Hepatocyte (in vitro differentiated cells): ENCODE measurements around the gene SEC23A. TPM values are rescaled to one million over a fixed set of nuclear protein-coding genes. Genes with fewer than 3 reads are reported as not detected.
A peak's percentile ranks its signal among the peaks of the same experiment; 100 is the strongest.
"Not testable (repeated sequence)": the region's sequence is repeated elsewhere in the genome, so short reads cannot be mapped to it uniquely, and the experiment has no call there.

Source experiments
- DNase-seq: peaks from one replicate; pipeline ENCODE4 v3.0.0-alpha.2; 2016; ENCODE audit warnings: low spot score
- H2AFZ ChIP-seq: fragments of 200-600 bp; sonication (generic); 2 replicates; pipeline ENCODE4 v1.6.0; 2016; ENCODE audit warnings: antibody characterized with exemption, mild to moderate bottlenecking
- H3K27ac ChIP-seq: fragments of 200-600 bp; sonication (generic); 2 replicates; pipeline ENCODE4 v1.5.1; 2016; ENCODE audit warnings: mild to moderate bottlenecking
- H3K27me3 ChIP-seq: fragments of 200-600 bp; sonication (generic); 2 replicates; pipeline ENCODE4 v1.6.1; 2016
- H3K36me3 ChIP-seq: fragments of 200-600 bp; sonication (generic); replicated peaks from 2 replicates; pipeline ENCODE4 v1.5.1; 2016; ENCODE audit warnings: low read depth; ENCODE audit not compliant: insufficient read depth
- H3K4me1 ChIP-seq: fragments of 200-600 bp; sonication (generic); 2 replicates; pipeline ENCODE4 v1.5.1; 2016; ENCODE audit warnings: mild to moderate bottlenecking, moderate library complexity; ENCODE audit not compliant: insufficient read depth
- H3K4me2 ChIP-seq: fragments of 200-600 bp; sonication (generic); 2 replicates; pipeline ENCODE4 v1.6.0; 2016
- H3K4me3 ChIP-seq: fragments of 200-600 bp; sonication (generic); 2 replicates; pipeline ENCODE4 v1.5.1; 2016; ENCODE audit warnings: mild to moderate bottlenecking
- H3K79me2 ChIP-seq: fragments of 200-600 bp; sonication (generic); 2 replicates; pipeline ENCODE4 v1.6.0; 2017; ENCODE audit warnings: mild to moderate bottlenecking
- H3K9me2 ChIP-seq: fragments of 200-600 bp; sonication (generic); replicated peaks from 2 replicates; pipeline ENCODE4 v1.6.0; 2017; ENCODE audit warnings: mild to moderate bottlenecking; ENCODE audit not compliant: insufficient read depth
- H3K9me3 ChIP-seq: fragments of 200-600 bp; sonication (generic); 2 replicates; pipeline ENCODE4 v1.5.1; 2016; ENCODE audit warnings: low read depth, mild to moderate bottlenecking
- H4K20me1 ChIP-seq: fragments of 200-600 bp; sonication (generic); 2 replicates; pipeline ENCODE4 v1.6.0; 2016; ENCODE audit warnings: mild to moderate bottlenecking; ENCODE audit not compliant: insufficient read depth, poor library complexity, severe bottlenecking
- EZH2 ChIP-seq: fragments of 200-600 bp; sonication (generic); IDR thresholded peaks from 2 replicates; pipeline ENCODE4 v1.6.1; 2016; ENCODE audit warnings: antibody characterized with exemption, mild to moderate bottlenecking, borderline replicate concordance
- EZH2phosphoT487 ChIP-seq: fragments of 200-600 bp; sonication (generic); IDR thresholded peaks from one replicate; pipeline ENCODE4 v1.6.1; 2018; ENCODE audit warnings: antibody characterized with exemption, mild to moderate bottlenecking, low read depth, moderate library complexity; ENCODE audit not compliant: unreplicated experiment, severe bottlenecking
- WGBS: methylation state at CpG from one replicate; pipeline ENCODE4 v1.1.6; 2016; ENCODE audit warnings: low lambda C conversion rate; ENCODE audit errors: missing lambda C conversion rate; 5-methylcytosine and 5-hydroxymethylcytosine counted together
- polyA plus RNA-seq: library from polyadenylated mRNA; unstranded; fragments of >200 nt; fragmentation: Nextera tagmentation; extraction: Ambion mirVana; gene quantifications from 2 replicates; pipeline ENCODE4 v1.2.1, GENCODE V29; 2016
- total RNA-seq: library from RNA; depleted of rRNA; stranded (reverse); fragments of >200 nt; gene quantifications from 2 replicates; pipeline ENCODE4 v1.2.3, GENCODE V29; 2014
- TF ChIP-seq, protein P1 (sequence below): fragments of 200-600 bp; sonication (generic); IDR thresholded peaks from 2 replicates; pipeline ENCODE4 v1.5.1; 2016; ENCODE audit warnings: antibody characterized with exemption, mild to moderate bottlenecking; ENCODE audit not compliant: poor library complexity

The SEC23A gene
- total and polyA plus RNA-seq, 2 experiments from 2014 or later: 99.8 to 193 TPM

- H2AFZ ChIP-seq: no peak overlapping the region
- no peak overlapping the region for H3K4me3 ChIP-seq
- no peaks in the 10 kb centered on the region for H3K36me3 ChIP-seq
- peak; percentile 71 for DNase-seq
- no peaks in the 10 kb centered on the region for H3K9me3 ChIP-seq
- WGBS: 34% methylated on average over 5 of the region's 5 CpGs
- peaks cover 8% of the 10 kb centered on the region for H3K79me2 ChIP-seq
- no peak overlapping the region for H3K4me2 ChIP-seq
- H4K20me1 ChIP-seq: no peaks in the 10 kb centered on the region
- no peak for TF ChIP-seq EZH2phosphoT487
- TF ChIP-seq, protein P1, sequence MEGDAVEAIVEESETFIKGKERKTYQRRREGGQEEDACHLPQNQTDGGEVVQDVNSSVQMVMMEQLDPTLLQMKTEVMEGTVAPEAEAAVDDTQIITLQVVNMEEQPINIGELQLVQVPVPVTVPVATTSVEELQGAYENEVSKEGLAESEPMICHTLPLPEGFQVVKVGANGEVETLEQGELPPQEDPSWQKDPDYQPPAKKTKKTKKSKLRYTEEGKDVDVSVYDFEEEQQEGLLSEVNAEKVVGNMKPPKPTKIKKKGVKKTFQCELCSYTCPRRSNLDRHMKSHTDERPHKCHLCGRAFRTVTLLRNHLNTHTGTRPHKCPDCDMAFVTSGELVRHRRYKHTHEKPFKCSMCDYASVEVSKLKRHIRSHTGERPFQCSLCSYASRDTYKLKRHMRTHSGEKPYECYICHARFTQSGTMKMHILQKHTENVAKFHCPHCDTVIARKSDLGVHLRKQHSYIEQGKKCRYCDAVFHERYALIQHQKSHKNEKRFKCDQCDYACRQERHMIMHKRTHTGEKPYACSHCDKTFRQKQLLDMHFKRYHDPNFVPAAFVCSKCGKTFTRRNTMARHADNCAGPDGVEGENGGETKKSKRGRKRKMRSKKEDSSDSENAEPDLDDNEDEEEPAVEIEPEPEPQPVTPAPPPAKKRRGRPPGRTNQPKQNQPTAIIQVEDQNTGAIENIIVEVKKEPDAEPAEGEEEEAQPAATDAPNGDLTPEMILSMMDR: peak; percentile 84
- no peak for TF ChIP-seq EZH2
- no peaks in the 10 kb centered on the region for H3K27me3 ChIP-seq
- peaks cover 15% of the 10 kb centered on the region for H3K4me1 ChIP-seq
- no peaks in the 10 kb centered on the region for H3K9me2 ChIP-seq
- no peak overlapping the region for H3K27ac ChIP-seq
Measured at GRCh38 chr14:39015360-39015961, 87.6 kb downstream of the SEC23A start.

GRCh38 chr14:39014460-39014859 lies 88.6 kb downstream of the SEC23A start:
- DNase-seq: no peak
- Histone ChIP-seq H3K79me2 (peaks cover 6% of the 10 kb centered on the region), H3K4me2 (no peak overlapping the region), H3K36me3 (no peaks in the 10 kb centered on the region), H3K4me1 (peaks cover 15% of the 10 kb centered on the region), H3K4me3 (no peak overlapping the region), H4K20me1 (no peaks in the 10 kb centered on the region), H2AFZ (no peak overlapping the region), H3K27ac (no peak overlapping the region), H3K27me3 (no peaks in the 10 kb centered on the region), H3K9me3 (no peaks in the 10 kb centered on the region), H3K9me2 (no peaks in the 10 kb centered on the region)
- TF ChIP-seq, protein P1: no peak
- 86% methylated on average over 1 of the region's 1 CpG for WGBS

- not testable (repeated sequence) for H3K4me3 ChIP-seq, H3K79me2 ChIP-seq, H3K27me3 ChIP-seq, H3K9me2 ChIP-seq, H3K4me1 ChIP-seq, H3K36me3 ChIP-seq, H2AFZ ChIP-seq, H3K9me3 ChIP-seq, H3K4me2 ChIP-seq, H3K27ac ChIP-seq, DNase-seq, H4K20me1 ChIP-seq
- WGBS: 100% methylated on average over 1 of the region's 1 CpG
Measured at GRCh38 chr14:39008965-39009364, 94.1 kb downstream of the SEC23A start.

DNA sequence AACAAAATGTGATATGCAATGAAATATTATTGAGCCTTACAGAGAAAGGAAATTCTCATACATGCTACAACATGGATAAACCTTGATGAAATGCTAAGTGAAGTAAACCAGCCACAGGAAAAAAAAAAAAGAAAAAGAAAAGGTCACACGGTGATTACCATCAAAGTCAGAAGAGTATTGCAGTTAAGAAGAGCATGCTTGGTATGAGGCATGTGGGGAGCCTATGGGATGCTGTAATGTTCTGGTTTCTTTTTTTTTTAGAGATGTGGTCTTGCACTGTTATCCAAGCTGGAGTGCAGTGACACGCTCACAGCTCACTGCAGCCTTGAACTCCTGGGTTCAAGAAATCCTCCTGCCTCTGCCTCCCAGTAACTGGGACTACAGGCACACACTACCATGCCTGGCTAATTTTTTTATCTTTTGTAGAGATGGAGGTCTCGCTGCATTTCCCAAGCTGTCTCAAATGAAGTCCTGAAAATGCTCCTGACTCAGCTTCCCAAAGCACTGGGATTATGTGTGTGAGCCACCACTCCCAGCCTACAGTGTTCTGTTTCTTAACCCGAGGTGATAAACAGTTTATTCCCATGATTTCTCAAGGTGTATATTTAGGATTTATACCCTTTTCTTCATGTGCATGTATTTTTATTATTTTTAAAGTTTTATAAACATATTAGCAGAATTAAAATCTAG lies 96.2 kb downstream of the SEC23A start:
- no peaks in the 10 kb centered on the region for H3K36me3 ChIP-seq
- TF ChIP-seq EZH2 (no peak), EZH2phosphoT487 (no peak)
- TF ChIP-seq, protein P1: no peak
- peaks cover 7% of the 10 kb centered on the region for H3K4me1 ChIP-seq
- no peak overlapping the region for H3K4me2 ChIP-seq
- no peaks in the 10 kb centered on the region for H3K79me2 ChIP-seq
- no peak overlapping the region for H3K4me3 ChIP-seq
- H3K9me2 ChIP-seq: no peaks in the 10 kb centered on the region
- H3K27ac ChIP-seq: no peak overlapping the region
- 70% methylated on average over 4 of the region's 4 CpGs for WGBS
- no peaks in the 10 kb centered on the region for H3K9me3 ChIP-seq
- H4K20me1 ChIP-seq: no peaks in the 10 kb centered on the region
- no peak overlapping the region for H2AFZ ChIP-seq
- no peak for DNase-seq
- H3K27me3 ChIP-seq: no peaks in the 10 kb centered on the region
